ENCODE results near the gene RCSD1.

Gene RCSD1

GRCh38 chr1:167669209-167670124 lies 39.4 kb downstream of the RCSD1 start:
- DNase-seq = no peak

DNA sequence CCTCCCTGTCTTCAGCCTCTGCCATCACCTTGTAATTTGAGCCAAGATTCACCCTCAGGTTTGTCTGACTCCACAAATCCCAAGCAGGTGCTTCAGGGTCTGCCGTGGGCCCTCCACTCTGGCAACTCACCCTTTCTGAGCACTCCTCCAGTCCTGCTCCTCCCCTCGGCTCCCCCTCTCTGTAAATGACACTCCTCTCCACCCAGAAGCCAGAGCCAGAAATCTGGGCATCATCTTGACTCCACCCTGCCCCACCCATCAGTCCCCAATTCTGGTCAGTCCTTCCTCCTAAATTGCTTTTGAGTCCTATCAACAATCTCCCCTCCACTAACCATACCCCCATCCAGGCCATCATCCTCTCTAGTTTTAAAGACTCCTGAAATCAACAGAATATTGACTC lies 40.5 kb downstream of the RCSD1 start:
- no peak for DNase-seq

DNA sequence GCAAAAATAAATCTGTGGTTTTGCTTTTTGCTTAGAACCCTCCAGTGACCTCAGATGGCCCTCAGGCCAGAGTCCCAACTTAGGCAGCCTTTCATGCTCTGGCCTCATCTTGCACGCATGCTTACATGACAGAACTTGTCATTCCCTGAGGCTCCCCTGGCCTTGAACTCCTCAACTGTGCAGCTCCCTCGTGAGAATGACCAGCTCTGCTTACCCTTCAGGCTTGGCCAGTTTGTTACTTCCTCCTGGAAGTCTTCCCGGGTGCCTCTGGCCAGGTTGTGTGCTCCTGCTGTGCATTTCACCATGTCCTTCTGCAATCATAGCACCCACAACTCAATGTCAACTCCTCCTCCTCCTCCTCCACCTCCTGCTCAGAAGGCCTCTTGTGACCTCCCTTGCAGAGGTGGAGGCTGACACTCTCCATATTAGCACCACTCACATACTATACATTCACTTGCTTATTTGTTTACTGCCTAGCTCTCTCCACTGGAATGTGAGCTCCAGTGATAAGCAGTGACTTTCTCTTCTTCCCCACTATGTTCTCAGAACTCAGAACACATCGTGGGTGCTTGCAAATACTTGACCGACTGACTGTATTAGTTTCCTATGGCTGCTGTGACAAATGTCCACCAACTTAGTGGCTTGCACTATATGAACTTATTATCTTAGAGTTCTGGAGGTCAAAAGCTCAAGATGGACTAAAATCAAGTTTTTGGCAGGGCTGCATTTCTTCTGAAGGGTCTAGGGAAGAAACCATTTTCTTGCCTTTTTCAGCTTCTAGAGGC lies 41.9 kb downstream of the RCSD1 start:
- no peak for DNase-seq

- DNase-seq = no peak
Measured at GRCh38 chr1:167672831-167673230, 42.8 kb downstream of the RCSD1 start.

DNA sequence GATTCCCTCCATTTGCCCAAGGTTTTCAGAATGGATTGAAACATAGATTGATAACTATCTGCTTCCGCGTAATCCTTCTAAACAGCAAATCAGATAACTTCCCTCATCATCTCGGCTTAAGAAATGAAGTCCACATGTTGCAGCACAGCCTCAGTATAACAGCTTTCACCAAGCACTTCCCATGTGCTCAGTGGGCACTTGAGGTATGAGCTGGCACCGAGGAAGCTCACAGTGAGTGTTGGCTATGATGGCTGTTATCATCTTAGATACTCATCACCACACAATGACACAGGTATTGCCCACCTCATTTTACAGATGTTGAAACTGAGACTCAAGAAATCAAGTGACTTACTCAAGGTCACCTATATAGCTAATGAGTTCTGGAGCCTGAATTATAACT lies 43.2 kb downstream of the RCSD1 start:
- no peak for DNase-seq

GRCh38 chr1:167674156-167674555 lies 44.1 kb downstream of the RCSD1 start:
- DNase-seq = no peak

DNA sequence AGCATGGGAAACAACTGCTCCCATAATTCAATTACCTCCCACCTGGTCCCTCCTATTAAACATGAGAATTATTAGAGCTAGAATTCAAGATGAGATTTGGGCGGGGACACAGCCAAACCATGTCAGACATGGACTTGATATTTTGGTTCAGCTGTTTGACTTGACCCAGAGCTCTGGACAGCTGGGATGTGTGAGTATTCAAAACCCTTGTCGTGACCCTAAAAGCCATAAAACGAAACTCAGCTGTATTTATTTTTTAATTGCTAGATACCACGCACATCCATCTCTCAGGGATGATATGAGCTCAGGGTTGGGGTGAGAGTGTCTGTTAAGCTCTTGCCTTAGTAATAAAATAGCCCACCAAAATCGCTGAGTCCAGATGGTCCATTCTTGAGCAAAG lies 45.4 kb downstream of the RCSD1 start:
- DNase-seq = no peak

DNA sequence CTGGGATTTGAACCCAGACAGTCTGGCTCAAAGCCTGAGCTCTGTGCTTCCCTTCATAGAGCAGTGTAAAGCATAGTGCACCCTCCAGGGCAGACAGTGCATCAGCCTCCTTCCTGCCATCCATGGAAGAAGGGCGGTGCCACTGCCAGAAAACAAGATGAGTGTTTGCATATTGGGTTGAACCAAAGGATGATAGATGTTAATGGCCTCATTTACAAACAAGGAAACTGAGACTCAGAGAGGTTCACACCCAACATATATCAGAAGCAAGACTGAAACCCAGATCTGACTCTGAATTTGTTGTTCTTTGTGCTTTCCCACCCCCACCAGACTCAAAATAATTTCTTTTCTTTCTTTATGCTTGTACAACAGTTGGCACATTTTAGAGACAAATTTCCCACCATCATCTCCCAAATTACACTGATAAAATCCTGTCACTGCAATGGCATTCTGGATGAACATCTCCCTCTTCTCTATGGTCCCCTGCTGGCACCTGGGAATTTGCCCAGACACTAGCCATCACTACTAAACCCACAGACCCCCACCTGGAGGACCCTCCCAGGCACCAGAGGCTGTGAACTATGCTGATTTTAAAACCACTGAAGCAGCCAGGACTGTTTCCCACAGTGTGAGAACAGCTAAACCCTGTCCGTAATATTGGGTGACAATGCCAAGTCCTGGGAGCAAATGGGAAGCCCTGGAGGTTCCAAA lies 46.3 kb downstream of the RCSD1 start:
- DNase-seq = no peak

DNA sequence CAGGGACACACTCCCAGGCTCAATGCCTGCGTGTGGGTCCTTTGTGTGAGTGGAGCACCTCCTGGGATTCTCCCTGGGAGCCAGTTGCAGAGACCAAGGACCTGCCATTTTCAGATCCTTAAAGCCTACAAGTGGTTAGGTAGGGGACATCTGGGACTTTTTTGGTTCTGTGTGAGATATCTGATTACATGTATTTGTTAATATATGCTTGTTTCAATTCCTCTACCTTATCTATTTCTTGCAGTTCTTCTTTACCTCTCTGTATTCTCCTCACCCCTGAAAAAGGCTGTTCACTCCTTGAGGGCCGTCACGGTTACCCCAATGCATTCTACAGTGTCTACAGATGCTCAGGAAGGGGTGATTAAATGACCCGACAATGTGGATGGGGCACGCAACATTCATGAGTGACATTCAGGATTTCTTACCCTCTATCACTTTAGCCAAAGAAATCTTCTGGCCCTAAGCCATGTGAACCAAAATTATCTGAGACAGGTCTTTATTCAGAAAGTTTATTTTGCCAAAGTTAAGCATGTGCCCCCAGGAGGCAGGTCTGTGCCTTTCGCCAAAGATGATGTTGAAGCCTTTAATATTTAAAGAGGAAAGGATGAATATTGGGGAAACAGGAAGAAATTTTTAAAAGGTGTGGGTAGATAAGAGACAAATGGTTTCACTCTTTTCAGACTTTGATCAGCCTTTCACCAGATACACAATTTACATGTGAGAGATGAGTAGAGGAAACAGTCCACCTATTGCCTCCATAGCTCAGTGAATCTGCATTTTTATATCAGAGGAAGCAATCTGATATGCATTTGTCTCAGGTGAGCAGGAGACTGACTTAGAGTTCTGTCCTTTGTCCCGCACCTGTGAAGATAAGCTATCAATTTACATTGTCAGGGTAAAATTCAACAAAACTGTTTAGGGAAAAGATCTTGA lies 47.1 kb downstream of the RCSD1 start:
- DNase-seq = no peak

- DNase-seq = no peak
Measured at GRCh38 chr1:167678422-167678821, 48.4 kb downstream of the RCSD1 start.

GRCh38 chr1:167678838-167679237 lies 48.8 kb downstream of the RCSD1 start:
- no peak for DNase-seq

- DNase-seq = no peak
Measured at GRCh38 chr1:167679714-167680113, 49.7 kb downstream of the RCSD1 start.

DNA sequence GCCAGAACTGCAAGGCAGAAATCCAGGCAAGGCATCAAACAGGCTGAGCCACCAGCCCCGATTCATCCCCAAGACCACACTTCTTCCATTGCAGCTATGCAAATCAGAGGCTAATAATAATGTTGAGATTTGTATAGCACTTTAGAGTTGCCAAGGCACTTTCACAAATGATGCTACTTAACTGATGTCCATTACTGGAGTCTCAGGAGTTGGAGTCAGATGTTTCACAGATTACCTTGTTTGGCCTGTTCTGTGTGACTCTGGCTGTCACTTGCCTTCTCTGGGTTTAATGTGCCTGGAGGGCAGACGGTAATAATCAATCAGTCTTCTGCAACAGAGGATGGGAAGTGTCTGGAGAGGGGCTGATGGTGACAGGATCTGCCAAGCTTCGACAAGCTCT lies 51.0 kb downstream of the RCSD1 start:
- no peak for DNase-seq

GRCh38 chr1:167681451-167682098 lies 51.5 kb downstream of the RCSD1 start:
- peak; percentile 45 to 81 for DNase-seq

DNA sequence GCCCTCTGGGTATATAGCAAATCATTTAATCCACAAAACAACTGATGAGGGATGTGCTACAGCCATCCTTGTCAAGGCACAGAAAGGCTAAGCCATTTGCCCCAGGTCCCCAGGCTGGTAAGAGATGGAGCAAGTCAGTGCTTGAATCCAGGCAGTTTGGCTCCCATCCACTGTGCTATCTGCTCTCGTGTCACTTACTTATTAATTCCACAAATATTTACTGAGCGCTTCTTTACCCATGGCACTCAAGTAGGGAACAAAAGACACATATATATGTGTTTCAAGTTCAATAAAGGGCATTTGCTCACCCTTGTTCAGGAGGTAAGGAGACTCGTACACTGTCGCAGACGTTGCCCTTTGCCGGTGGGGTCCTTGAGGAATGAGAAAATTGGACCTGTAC lies 53.2 kb downstream of the RCSD1 start:
- no peak for DNase-seq

- peak; percentile 52 to 77 for DNase-seq
Measured at GRCh38 chr1:167683641-167684502, 53.8 kb downstream of the RCSD1 start.

DNA sequence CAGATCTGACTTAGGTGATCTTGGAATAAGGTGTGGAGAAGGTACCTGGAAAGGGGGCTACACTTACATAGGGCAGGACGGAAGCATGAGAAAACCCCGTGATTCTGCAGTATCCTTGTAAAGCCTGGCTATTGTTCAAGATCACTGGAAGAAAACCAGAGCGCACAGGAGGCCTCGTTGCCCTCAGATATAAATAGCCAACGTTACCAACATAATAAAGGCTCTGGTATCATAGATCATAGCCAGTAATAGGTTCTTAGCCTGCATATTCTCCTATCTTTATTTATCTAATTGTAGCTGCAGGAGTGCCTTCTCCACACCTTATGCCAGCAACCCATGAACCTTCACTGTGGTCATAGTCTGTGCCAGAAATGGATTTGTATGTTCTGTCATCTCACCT lies 55.8 kb downstream of the RCSD1 start:
- peak in 1 of 2 experiments; percentile 19 for DNase-seq

DNA sequence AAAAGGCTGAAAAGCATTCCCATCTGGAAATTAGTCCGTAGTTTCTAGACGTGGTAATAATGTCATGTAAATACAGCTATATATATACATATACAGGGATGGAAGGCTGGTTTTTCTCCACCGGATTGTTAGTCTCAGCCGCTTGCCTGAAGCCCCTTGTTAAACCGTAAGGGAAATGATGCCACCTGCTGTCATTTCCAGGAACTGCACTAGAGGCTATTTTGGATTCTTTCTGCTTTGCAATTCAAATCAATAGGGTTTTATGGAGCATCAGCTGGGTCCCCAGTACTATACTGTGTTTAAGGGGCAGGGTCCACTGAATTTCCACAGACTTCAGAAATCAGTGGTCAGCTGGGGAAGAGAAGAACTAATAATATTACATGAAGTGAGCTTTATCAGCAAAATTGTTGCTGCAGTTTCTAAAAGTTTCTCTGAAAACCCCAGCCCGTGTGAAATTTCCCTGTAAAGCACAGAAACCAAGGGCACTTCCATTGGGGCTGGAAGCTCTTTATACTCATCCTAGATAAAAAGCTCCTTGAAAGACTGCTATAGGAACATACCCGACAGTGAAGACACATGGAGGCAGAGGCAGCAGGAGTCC lies 58.0 kb downstream of the RCSD1 start:
- DNase-seq = peak; percentile 78 to 93

GRCh38 chr1:167689567-167689920 lies 59.5 kb downstream of the RCSD1 start:
- no peak for DNase-seq

- DNase-seq = no peak
Measured at GRCh38 chr1:167690053-167690452, 60.0 kb downstream of the RCSD1 start.
